ENCODE measurements around the gene CAPN5.

Gene CAPN5

GRCh38 chr11:77069969-77070582 is 3.3 kb downstream of the CAPN5 start:
- no peak overlapping the region for H3K4me2 ChIP-seq (ENCODE audit: low read length)
- H3F3A ChIP-seq (ENCODE audit: control insufficient read depth, insufficient read depth) = no peaks in the 10 kb centered on the region
- H3K4me3 ChIP-seq (ENCODE audit: low read length) = no peak overlapping the region
- H3K9me2 ChIP-seq (replicated peaks; ENCODE audit: control insufficient read depth, low read length) = no peaks in the 10 kb centered on the region
- H3K27me3 ChIP-seq (ENCODE audit: control insufficient read depth, low read length) = peaks cover 22% of the 10 kb centered on the region
- no peaks in the 10 kb centered on the region for H3K36me3 ChIP-seq (ENCODE audit: control insufficient read depth, low read length)
- no peaks in the 10 kb centered on the region for H3K79me2 ChIP-seq (ENCODE audit: control insufficient read depth, low read length)
- TF ChIP-seq EZH2phosphoT487 (IDR thresholded peaks at IDR 0.05; ENCODE audit: borderline replicate concordance, low read length) = no peak
- TF ChIP-seq CTCF (IDR thresholded peaks at IDR 0.05; ENCODE audit: low read depth, low read length, poor library complexity, severe bottlenecking) = no peak
- no peak overlapping the region for H3K27ac ChIP-seq (ENCODE audit: low read depth, low read length)
- H3K9me3 ChIP-seq (ENCODE audit: control insufficient read depth, insufficient read depth, low read length) = no peaks in the 10 kb centered on the region
- H3K4me1 ChIP-seq (ENCODE audit: control insufficient read depth, low read length) = peaks cover 10% of the 10 kb centered on the region
- H4K20me1 ChIP-seq (ENCODE audit: control insufficient read depth, insufficient read depth, low read depth, low read length) = no peaks in the 10 kb centered on the region

GRCh38 chr11:77071077-77071476 is 4.3 kb downstream of the CAPN5 start:
- Histone ChIP-seq H3K27me3 (ENCODE audit: control insufficient read depth, low read length) (peaks cover 16% of the 10 kb centered on the region; the same call in 1 of the 2 replicates), H3K27ac (ENCODE audit: low read depth, low read length) (no peak overlapping the region), H3K9me3 (ENCODE audit: control insufficient read depth, insufficient read depth, low read length) (no peaks in the 10 kb centered on the region), H4K20me1 (ENCODE audit: control insufficient read depth, insufficient read depth, low read depth, low read length) (no peaks in the 10 kb centered on the region), H3F3A (ENCODE audit: control insufficient read depth, insufficient read depth) (no peaks in the 10 kb centered on the region), H3K4me3 (ENCODE audit: low read length) (no peak overlapping the region), H3K36me3 (ENCODE audit: control insufficient read depth, low read length) (no peaks in the 10 kb centered on the region), H3K9me2 (replicated peaks; ENCODE audit: control insufficient read depth, low read length) (no peaks in the 10 kb centered on the region), H3K79me2 (ENCODE audit: control insufficient read depth, low read length) (no peaks in the 10 kb centered on the region), H3K4me1 (ENCODE audit: control insufficient read depth, low read length) (peaks cover 6% of the 10 kb centered on the region), H3K4me2 (ENCODE audit: low read length) (no peak overlapping the region)
- TF ChIP-seq CTCF (IDR thresholded peaks at IDR 0.05; ENCODE audit: low read depth, low read length, poor library complexity, severe bottlenecking) = no peak
- no peak for TF ChIP-seq EZH2phosphoT487 (IDR thresholded peaks at IDR 0.05; ENCODE audit: borderline replicate concordance, low read length)

- H3K4me1 ChIP-seq (ENCODE audit: control insufficient read depth, low read length) = peaks cover 4% of the 10 kb centered on the region; the same call in 1 of the 2 replicates
- no peaks in the 10 kb centered on the region for H3F3A ChIP-seq (ENCODE audit: control insufficient read depth, insufficient read depth)
- no peaks in the 10 kb centered on the region for H3K9me3 ChIP-seq (ENCODE audit: control insufficient read depth, insufficient read depth, low read length)
- no peak overlapping the region for H3K27ac ChIP-seq (ENCODE audit: low read depth, low read length)
- H3K4me3 ChIP-seq (ENCODE audit: low read length) = no peak overlapping the region
- H4K20me1 ChIP-seq (ENCODE audit: control insufficient read depth, insufficient read depth, low read depth, low read length) = no peaks in the 10 kb centered on the region
- peaks cover 13% of the 10 kb centered on the region; the same call in 1 of the 2 replicates for H3K27me3 ChIP-seq (ENCODE audit: control insufficient read depth, low read length)
- TF ChIP-seq CTCF (IDR thresholded peaks at IDR 0.05; ENCODE audit: low read depth, low read length, poor library complexity, severe bottlenecking) (no peak), EZH2phosphoT487 (IDR thresholded peaks at IDR 0.05; ENCODE audit: borderline replicate concordance, low read length) (no peak)
- H3K36me3 ChIP-seq (ENCODE audit: control insufficient read depth, low read length) = no peaks in the 10 kb centered on the region
- no peaks in the 10 kb centered on the region for H3K9me2 ChIP-seq (replicated peaks; ENCODE audit: control insufficient read depth, low read length)
- no peak overlapping the region for H3K4me2 ChIP-seq (ENCODE audit: low read length)
- no peaks in the 10 kb centered on the region for H3K79me2 ChIP-seq (ENCODE audit: control insufficient read depth, low read length)
Observed at GRCh38 chr11:77071671-77072605, 5.2 kb downstream of the CAPN5 start.
